ENCODE data around the gene ENOX1.

Gene ENOX1

DNA sequence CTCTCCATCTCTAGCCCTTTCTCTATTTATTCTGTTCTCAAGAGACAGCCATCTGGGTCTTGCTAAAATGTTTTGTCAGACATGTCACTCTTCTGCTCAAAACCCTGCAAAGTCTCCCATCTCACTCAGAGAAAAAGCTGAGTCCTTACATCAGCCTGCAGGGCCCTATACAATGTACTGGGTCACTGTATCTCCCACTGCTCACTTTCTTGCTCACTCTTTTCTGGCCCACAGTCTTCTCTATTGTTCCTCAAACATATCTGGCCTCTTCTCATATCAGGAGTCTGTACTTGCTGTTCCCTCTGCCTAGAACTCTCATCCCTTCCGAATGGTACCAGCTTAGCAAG is 189.2 kb downstream of the ENOX1 start:
- H3K4me3 ChIP-seq (ENCODE audit: low read length): no peak overlapping the region
- no peak for DNase-seq (ENCODE audit: low read depth)
- TF ChIP-seq, protein P1, sequence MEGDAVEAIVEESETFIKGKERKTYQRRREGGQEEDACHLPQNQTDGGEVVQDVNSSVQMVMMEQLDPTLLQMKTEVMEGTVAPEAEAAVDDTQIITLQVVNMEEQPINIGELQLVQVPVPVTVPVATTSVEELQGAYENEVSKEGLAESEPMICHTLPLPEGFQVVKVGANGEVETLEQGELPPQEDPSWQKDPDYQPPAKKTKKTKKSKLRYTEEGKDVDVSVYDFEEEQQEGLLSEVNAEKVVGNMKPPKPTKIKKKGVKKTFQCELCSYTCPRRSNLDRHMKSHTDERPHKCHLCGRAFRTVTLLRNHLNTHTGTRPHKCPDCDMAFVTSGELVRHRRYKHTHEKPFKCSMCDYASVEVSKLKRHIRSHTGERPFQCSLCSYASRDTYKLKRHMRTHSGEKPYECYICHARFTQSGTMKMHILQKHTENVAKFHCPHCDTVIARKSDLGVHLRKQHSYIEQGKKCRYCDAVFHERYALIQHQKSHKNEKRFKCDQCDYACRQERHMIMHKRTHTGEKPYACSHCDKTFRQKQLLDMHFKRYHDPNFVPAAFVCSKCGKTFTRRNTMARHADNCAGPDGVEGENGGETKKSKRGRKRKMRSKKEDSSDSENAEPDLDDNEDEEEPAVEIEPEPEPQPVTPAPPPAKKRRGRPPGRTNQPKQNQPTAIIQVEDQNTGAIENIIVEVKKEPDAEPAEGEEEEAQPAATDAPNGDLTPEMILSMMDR (conservative IDR thresholded peaks at IDR 0.05; ENCODE audit: low read depth, low read length): no peak

DNA sequence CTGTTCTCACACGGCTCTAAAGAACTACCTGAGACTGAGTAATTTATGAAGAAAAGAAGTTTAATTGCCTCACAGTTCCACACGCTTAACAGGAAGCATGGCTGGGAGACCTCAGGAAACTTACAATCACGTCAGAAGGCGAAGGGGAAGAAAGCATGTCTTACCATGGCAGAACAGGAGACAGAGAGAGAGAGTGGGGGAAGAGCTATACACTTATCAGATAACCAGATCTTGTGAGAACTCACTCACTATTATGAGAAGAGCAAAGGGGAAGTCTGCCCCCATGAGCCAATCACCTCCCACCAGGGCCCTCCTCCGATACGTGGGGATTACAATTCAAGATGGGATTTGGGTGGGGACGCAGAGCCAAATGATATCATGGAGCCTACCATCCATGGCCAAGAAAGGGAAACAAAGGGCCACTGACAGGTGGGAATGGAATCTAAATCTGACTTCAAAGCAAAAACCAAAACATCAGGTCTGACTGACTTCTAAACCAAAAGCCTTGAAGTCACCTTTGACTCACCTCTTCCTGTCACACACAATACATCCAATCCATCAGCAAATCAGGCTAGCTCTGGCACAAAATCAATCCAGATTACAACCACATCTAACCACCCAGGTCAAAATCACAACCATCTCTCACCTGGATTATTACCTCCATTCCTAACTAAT is 189.7 kb downstream of the ENOX1 start:
- DNase-seq (ENCODE audit: low read depth): no peak
- TF ChIP-seq, protein P1 (conservative IDR thresholded peaks at IDR 0.05; ENCODE audit: low read depth, low read length): no peak

GRCh38 chr13:43596006-43596405 is 190.8 kb downstream of the ENOX1 start:
- DNase-seq (ENCODE audit: low read depth): no peak
- H3K4me3 ChIP-seq (ENCODE audit: low read length): no peak overlapping the region
- TF ChIP-seq, protein P1 (conservative IDR thresholded peaks at IDR 0.05; ENCODE audit: low read depth, low read length): no peak

More for the DNA sequence above, 189.7 kb downstream of the ENOX1 start:
- no peak overlapping the region for H3K4me3 ChIP-seq (ENCODE audit: low read length)

DNA sequence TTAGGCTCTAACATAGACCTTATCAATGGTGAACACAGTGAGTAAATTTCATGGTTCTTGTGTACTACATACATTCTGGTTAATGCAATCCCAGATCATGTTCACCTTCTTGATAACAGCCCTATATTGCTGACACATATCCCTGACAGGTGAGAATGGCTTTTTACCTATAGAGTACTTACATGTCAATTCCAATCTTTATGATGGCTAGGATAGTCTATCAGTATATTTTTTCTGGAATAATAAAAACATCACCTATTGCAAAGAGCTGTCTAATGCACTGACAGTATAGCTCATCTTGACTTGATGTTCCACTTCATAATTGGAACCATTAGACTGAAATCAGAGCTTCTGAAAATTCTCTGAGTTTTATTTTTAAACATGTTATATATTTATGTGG is 199.4 kb downstream of the ENOX1 start:
- TF ChIP-seq, protein P1 (conservative IDR thresholded peaks at IDR 0.05; ENCODE audit: low read depth, low read length): no peak
- DNase-seq (ENCODE audit: low read depth): no peak

GRCh38 chr13:43584751-43585150 is 202.0 kb downstream of the ENOX1 start:
- TF ChIP-seq, protein P1 (conservative IDR thresholded peaks at IDR 0.05; ENCODE audit: low read depth, low read length): no peak
- DNase-seq (ENCODE audit: low read depth): no peak
- no peak overlapping the region for H3K4me3 ChIP-seq (ENCODE audit: low read length)

More for the DNA sequence above, 199.4 kb downstream of the ENOX1 start:
- H3K4me3 ChIP-seq (ENCODE audit: low read length): no peak overlapping the region

DNA sequence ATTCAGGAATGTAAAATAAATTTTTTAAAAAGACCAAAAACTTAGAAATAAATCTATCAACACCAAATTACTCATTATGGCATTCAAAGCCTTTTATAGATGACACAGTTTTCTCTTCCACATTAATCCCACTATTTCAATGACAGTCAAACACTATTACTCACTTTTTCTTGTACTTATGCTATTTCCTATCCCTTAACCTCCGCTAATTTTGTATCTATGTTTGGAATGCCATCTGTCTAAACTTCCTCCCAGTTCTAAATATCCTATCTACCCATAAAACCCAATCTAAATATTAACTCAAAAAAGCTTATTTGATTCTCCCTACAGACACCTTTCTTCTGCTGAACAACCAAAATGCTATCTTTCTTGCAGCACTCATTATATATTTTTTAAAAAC is 203.5 kb downstream of the ENOX1 start:
- TF ChIP-seq, protein P1 (conservative IDR thresholded peaks at IDR 0.05; ENCODE audit: low read depth, low read length): no peak
- H3K4me3 ChIP-seq (ENCODE audit: low read length): no peak overlapping the region
- DNase-seq (ENCODE audit: low read depth): no peak

GRCh38 chr13:43580280-43580679 is 206.5 kb downstream of the ENOX1 start:
- H3K4me3 ChIP-seq (ENCODE audit: low read length): no peak overlapping the region
- no peak for DNase-seq (ENCODE audit: low read depth)
- TF ChIP-seq, protein P1 (conservative IDR thresholded peaks at IDR 0.05; ENCODE audit: low read depth, low read length): no peak
